OCI-LY7 (cell line): ENCODE results near the gene ARHGEF39.

Source experiments
- EZH2phosphoT487 ChIP-seq: fragments of 200-600 bp; sonication (generic); IDR thresholded peaks from 2 replicates; pipeline ENCODE4 v1.6.1; 2018; ENCODE audit warnings: low read depth, borderline replicate concordance, mild to moderate bottlenecking, mixed run types, antibody characterized with exemption, low read length, moderate library complexity, mixed read lengths
- TF ChIP-seq, protein P1 (sequence below): fragments of 200-600 bp; sonication (generic); conservative IDR thresholded peaks from 2 replicates; pipeline ENCODE4 v1.5.1; 2014; ENCODE audit warnings: mild to moderate bottlenecking, antibody characterized with exemption, low read length, moderate library complexity, mixed read lengths

GRCh38 chr9:35664531-35665470 lies at the start of gene ARHGEF39:
- TF ChIP-seq, protein P1, sequence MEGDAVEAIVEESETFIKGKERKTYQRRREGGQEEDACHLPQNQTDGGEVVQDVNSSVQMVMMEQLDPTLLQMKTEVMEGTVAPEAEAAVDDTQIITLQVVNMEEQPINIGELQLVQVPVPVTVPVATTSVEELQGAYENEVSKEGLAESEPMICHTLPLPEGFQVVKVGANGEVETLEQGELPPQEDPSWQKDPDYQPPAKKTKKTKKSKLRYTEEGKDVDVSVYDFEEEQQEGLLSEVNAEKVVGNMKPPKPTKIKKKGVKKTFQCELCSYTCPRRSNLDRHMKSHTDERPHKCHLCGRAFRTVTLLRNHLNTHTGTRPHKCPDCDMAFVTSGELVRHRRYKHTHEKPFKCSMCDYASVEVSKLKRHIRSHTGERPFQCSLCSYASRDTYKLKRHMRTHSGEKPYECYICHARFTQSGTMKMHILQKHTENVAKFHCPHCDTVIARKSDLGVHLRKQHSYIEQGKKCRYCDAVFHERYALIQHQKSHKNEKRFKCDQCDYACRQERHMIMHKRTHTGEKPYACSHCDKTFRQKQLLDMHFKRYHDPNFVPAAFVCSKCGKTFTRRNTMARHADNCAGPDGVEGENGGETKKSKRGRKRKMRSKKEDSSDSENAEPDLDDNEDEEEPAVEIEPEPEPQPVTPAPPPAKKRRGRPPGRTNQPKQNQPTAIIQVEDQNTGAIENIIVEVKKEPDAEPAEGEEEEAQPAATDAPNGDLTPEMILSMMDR = peak; percentile 67
- TF ChIP-seq EZH2phosphoT487 = no peak
